Small intestine (tissue), 7 donors: ENCODE measurements around the gene MYO16. TPM values are rescaled to one million over a fixed set of nuclear protein-coding genes. Genes with fewer than 3 reads are reported as not detected.

ENCODE experiments used
- DNase-seq, 2 donors: peaks; one replicate each; pipeline versions ENCODE4 v3.0.0 to v3.0.0-alpha.2; 2013
- FAIRE-seq: peaks from 2 replicates; lab custom pipeline; 2012; peaks lifted over from hg19 to GRCh38; lab: Jason Lieb, UNC
- H3K27ac ChIP-seq, 3 donors: one replicate each; pipeline ENCODE4 v1.5.1; 2013; ENCODE audit warnings: low read length in 2 of 3, mild to moderate bottlenecking in 2 of 3, control low read depth in 1 of 3, inconsistent platforms in 1 of 3, low read depth in 1 of 3, moderate library complexity in 1 of 3
- H3K27me3 ChIP-seq, 3 donors: one replicate each; pipeline ENCODE4 v1.6.1; 2013; ENCODE audit warnings: low read length in 3 of 3, inconsistent platforms in 1 of 3; ENCODE audit not compliant: control insufficient read depth in 3 of 3, insufficient read depth in 3 of 3
- H3K36me3 ChIP-seq, 3 donors: one replicate each; pipeline ENCODE4 v1.6.1; 2013; ENCODE audit warnings: low read length in 3 of 3, inconsistent platforms in 1 of 3, low read depth in 1 of 3, mild to moderate bottlenecking in 1 of 3, moderate library complexity in 1 of 3; ENCODE audit not compliant: control insufficient read depth in 3 of 3, insufficient read depth in 2 of 3
- H3K4me1 ChIP-seq, 3 donors: one replicate each; pipeline ENCODE4 v1.6.1; 2013; ENCODE audit warnings: low read length in 2 of 3, inconsistent platforms in 1 of 3, low read depth in 1 of 3, mild to moderate bottlenecking in 1 of 3, moderate library complexity in 1 of 3; ENCODE audit not compliant: control insufficient read depth in 3 of 3, insufficient read depth in 2 of 3
- H3K4me3 ChIP-seq, 3 donors: one replicate each; pipeline ENCODE4 v1.5.1; 2013; ENCODE audit warnings: low read length in 3 of 3, control low read depth in 1 of 3, inconsistent platforms in 1 of 3, low read depth in 1 of 3, mild to moderate bottlenecking in 1 of 3, moderate library complexity in 1 of 3
- H3K9me3 ChIP-seq, 2 donors: one replicate each; pipeline ENCODE4 v1.6.1; 2013; ENCODE audit warnings: low read depth in 1 of 2, low read length in 1 of 2; ENCODE audit not compliant: control insufficient read depth in 2 of 2, insufficient read depth in 1 of 2
- WGBS, 3 donors: extraction: QIAGEN DNeasy Blood & Tissue Kit; methylation state at CpG; one replicate each; pipeline ENCODE4 v1.1.7; 2013; 5-methylcytosine and 5-hydroxymethylcytosine counted together
- polyA plus RNA-seq, 4 donors: library from polyadenylated mRNA; stranded (reverse) in 3 of 4; unstranded in 1 of 4; fragments of 200-250 nt in 3 of 4; fragments of 120-200 nt in 1 of 4; gene quantifications; one replicate each; pipeline versions ENCODE4 v1.2.1 to v1.2.3, GENCODE V29; 2013
- donor health status: healthy with polysubstance abuse.
- donor health status: control.
- donor health status: control.
- donor health status: Bipolar disorder and iron deficiency.
- donor health status: healthy.

Gene MYO16
- polyA plus RNA-seq, 4 donors, result 0.03 to 0.21 TPM; not detected in 2

- Histone ChIP-seq H3K36me3 (no peaks in the 10 kb centered on the region), H3K9me3 (no peaks in the 10 kb centered on the region), H3K4me3 (no peak overlapping the region), H3K27ac (no peak overlapping the region), H3K27me3 (no peaks in the 10 kb centered on the region), H3K4me1 (no peaks in the 10 kb centered on the region)
- 39 to 48% (median 44%) methylated on average over 1 of the region's 1 CpG for WGBS, 3 donors
- no peak for DNase-seq
- no peak for FAIRE-seq
Measured at GRCh38 chr13:109254274-109254673, 624.9 kb downstream of the MYO16 start.

DNA sequence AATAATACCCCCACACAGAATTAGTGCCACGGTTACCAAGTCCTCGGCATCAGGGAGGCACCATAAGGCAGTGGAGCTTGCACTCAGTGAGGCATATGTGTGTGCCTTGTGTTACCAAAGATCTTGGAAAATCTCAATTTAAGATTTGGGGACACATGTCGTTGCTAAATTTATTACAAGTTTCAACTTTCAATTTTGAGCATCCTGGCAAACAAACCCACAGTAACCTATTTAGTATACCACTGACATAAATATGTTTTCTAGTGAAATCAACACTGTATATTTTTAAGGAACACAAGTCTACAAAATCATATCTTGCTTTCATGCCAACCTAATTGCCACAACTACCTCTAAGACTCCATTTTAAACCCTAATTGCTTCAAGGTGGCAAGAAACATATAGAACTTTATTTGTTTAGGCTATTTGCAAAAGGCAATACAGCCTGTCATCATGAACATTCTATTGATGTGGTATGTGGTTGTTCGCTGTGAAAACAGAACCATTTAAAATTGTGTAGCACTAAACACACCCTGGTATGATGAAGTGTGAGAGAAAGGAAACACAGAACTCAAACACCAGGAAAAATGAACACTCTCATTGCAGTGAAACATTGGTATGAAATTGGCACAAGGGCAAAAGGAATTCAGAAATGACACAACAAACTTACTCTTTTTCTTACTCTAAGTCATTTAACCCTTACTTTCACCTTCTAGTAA is 625.9 kb downstream of the MYO16 start:
- WGBS, 3 donors, result 81 to 84% (median 83%) methylated on average over 4 of the region's 4 CpGs
- no peaks in the 10 kb centered on the region for H3K9me3 ChIP-seq
- H3K4me3 ChIP-seq, result no peak overlapping the region
- H3K36me3 ChIP-seq, result no peaks in the 10 kb centered on the region
- DNase-seq (no peak), FAIRE-seq (no peak)
- H3K4me1 ChIP-seq, result no peaks in the 10 kb centered on the region
- no peak overlapping the region for H3K27ac ChIP-seq
- H3K27me3 ChIP-seq, result no peaks in the 10 kb centered on the region

DNA sequence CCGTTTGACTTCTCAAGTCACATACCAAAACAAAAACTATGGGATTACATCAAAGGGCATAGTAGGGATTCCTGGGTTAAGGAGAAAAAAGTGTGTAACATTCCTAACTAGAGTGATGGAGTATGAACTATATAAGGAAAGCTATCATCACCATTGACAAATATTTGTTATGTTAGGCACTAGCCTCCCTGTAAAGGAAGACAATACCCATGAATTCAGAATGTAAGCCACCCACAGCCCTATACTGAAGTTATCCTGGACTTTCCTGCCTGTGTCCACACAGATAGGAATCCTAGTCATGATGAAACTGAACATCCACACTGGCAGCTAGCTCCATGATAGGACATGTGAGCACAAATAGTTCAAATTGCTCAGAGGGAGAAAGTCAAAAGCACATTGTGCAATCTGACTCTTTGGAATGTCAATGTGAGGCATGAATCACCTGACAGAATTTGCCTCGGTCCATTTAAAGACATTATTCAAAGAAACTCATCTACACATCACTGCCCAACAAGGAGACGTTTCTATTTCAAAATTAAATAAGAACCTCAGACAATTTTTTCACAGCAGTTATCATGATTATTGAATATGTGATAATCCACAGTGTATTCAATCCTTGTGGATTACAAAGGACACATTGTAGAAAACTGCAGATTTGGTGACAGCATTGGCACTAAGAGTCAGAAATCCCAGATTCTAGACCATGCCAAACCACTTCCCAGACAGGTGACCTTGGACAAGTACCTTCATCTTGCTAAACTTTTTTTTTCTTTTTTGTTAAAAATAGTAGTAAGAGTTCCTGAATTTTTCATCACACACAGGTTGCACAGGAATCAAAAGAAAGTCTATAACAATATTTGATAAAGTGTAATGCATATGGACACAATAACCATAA is 627.7 kb downstream of the MYO16 start:
- Histone ChIP-seq H3K4me3 (no peak overlapping the region), H3K27me3 (no peaks in the 10 kb centered on the region), H3K4me1 (no peaks in the 10 kb centered on the region), H3K36me3 (no peaks in the 10 kb centered on the region), H3K27ac (no peak overlapping the region), H3K9me3 (no peaks in the 10 kb centered on the region)
- 18 to 33% (median 20%) methylated on average over 3 of the region's 3 CpGs for WGBS, 3 donors
- DNase-seq (peak in 1 of 2 donors; percentile 8), FAIRE-seq (no peak)
